K562 (cell line): ENCODE measurements around the gene TMA7B. TPM values are rescaled to one million over a fixed set of nuclear protein-coding genes. Genes with fewer than 3 reads are reported as not detected.

Experiments
- ATAC-seq: fragments of 200-7000 bp; cut with Tn5 transposase; 3 replicates; pipeline ENCODE4 v1.9.1; 2020; ENCODE audit warnings: moderate library complexity
- BruUV-seq: library from RNA; stranded (reverse); fragments of 400-500 nt; replicated peaks from 2 replicates; lab custom pipeline; 2021; lab: Mats Ljungman, UMichigan
- CTCF ChIA-PET: fragments of 300-600 bp; formaldehyde crosslinking; extraction: SDS; loops from one replicate; lab custom pipeline; 2021; ENCODE audit warnings: low intra/inter-chr PET ratio; lab: Yijun Ruan, JAX
- POLR2A ChIA-PET: fragments of 300-600, 350-650 bp; sonication (Branson Sonifier 250); formaldehyde crosslinking; extraction: SDS; loops from one replicate; lab custom pipeline; 2021; ENCODE audit warnings: antibody characterized with exemption, inconsistent platforms; lab: Yijun Ruan, JAX
- DNase-seq, 4 experiments: peaks; one replicate each; pipeline versions ENCODE4 v3.0.0 to v3.0.0-alpha.2; 2011 to 2018; ENCODE audit warnings: low spot score in 3 of 4, mixed read lengths in 3 of 4; ENCODE audit errors: extremely low read depth in 1 of 4
- FAIRE-seq: peaks from 2 replicates; lab custom pipeline; 2011; peaks lifted over from hg19 to GRCh38; lab: Jason Lieb, UNC
- H2AFZ ChIP-seq: 2 replicates; pipeline ENCODE4 v1.6.0; 2011; ENCODE audit warnings: low read depth, low read length, control low read depth, inconsistent platforms
- H3K27ac ChIP-seq: fragments of 200-600 bp; 3 replicates; pipeline ENCODE4 v1.8.0; 2011; ENCODE audit warnings: low read depth, mild to moderate bottlenecking, control low read depth, inconsistent platforms, low read length, moderate library complexity, mixed read lengths; ENCODE audit errors: extremely low read depth
- H3K27me3 ChIP-seq, 2 experiments: fragments of 300-600 bp in 1 of 2; 2 replicates in 1 of 2; 3 replicates in 1 of 2; pipeline versions ENCODE4 v1.6.0 to v1.8.0; 2011; ENCODE audit warnings: inconsistent platforms in 2 of 2, low read length in 2 of 2, mild to moderate bottlenecking in 1 of 2, mixed read lengths in 1 of 2, moderate library complexity in 1 of 2; ENCODE audit not compliant: control insufficient read depth in 2 of 2, insufficient read depth in 2 of 2
- H3K36me3 ChIP-seq: fragments of 300-600 bp; 3 replicates; pipeline ENCODE4 v1.8.0; 2011; ENCODE audit warnings: mild to moderate bottlenecking, low read length, inconsistent platforms; ENCODE audit not compliant: control insufficient read depth, insufficient read depth
- H3K4me1 ChIP-seq, 2 experiments: fragments of 200-600 bp in 1 of 2; replicated peaks in 1 of 2; 2 replicates in 1 of 2; 3 replicates in 1 of 2; pipeline versions ENCODE4 v1.5.1 to v1.8.0; 2011; ENCODE audit warnings: inconsistent platforms in 2 of 2, low read length in 2 of 2, mild to moderate bottlenecking in 1 of 2, mixed read lengths in 1 of 2, moderate library complexity in 1 of 2; ENCODE audit not compliant: control insufficient read depth in 2 of 2, insufficient read depth in 2 of 2
- H3K4me2 ChIP-seq: 2 replicates; pipeline ENCODE4 v1.6.1; 2011; ENCODE audit warnings: low read length, control low read depth, inconsistent platforms, mixed read lengths; ENCODE audit not compliant: insufficient read depth
- H3K4me3 ChIP-seq: fragments of 200-600 bp; sonication (generic), shearing (Covaris generic); 2 replicates; pipeline ENCODE4 v1.5.1; 2016; ENCODE audit warnings: control low read depth, inconsistent platforms
- H3K79me2 ChIP-seq: fragments of 200-600 bp; 3 replicates; pipeline ENCODE4 v1.8.0; 2011; ENCODE audit warnings: low read length, inconsistent platforms; ENCODE audit not compliant: control insufficient read depth, insufficient read depth
- H3K9ac ChIP-seq, 2 experiments: 2 replicates each; pipeline versions ENCODE4 v1.6.0 to v1.6.1; 2011; ENCODE audit warnings: low read depth in 2 of 2, low read length in 2 of 2, control low read depth in 1 of 2, inconsistent platforms in 1 of 2, mild to moderate bottlenecking in 1 of 2, mixed read lengths in 1 of 2; ENCODE audit not compliant: insufficient read depth in 1 of 2
- H3K9me1 ChIP-seq: one replicate; pipeline ENCODE4 v1.6.0; 2011; ENCODE audit warnings: inconsistent platforms, mild to moderate bottlenecking, low read length, moderate library complexity; ENCODE audit not compliant: control insufficient read depth, insufficient read depth
- H3K9me3 ChIP-seq: replicated peaks from 2 replicates; pipeline ENCODE4 v1.5.1; 2011; ENCODE audit warnings: low read depth, low read length, inconsistent platforms; ENCODE audit not compliant: control insufficient read depth, insufficient read depth
- H4K20me1 ChIP-seq: replicated peaks from 2 replicates; pipeline ENCODE4 v1.6.1; 2011; ENCODE audit warnings: low read length, inconsistent platforms, mixed read lengths; ENCODE audit not compliant: control insufficient read depth, insufficient read depth
- BDP1 ChIP-seq: IDR thresholded peaks from 3 replicates; pipeline ENCODE4 v1.6.1; 2011; ENCODE audit not compliant: insufficient read length, insufficient read depth
- CBFA2T2 ChIP-seq: fragments of 450-650 bp; conservative IDR thresholded peaks from 2 replicates; pipeline ENCODE4 v1.6.1; 2017; ENCODE audit warnings: mild to moderate bottlenecking
- CREB3 ChIP-seq: fragments of 450-650 bp; conservative IDR thresholded peaks from 2 replicates; pipeline ENCODE4 v1.6.1; 2016; ENCODE audit warnings: missing genetic modification characterization, low read depth, mild to moderate bottlenecking, missing compliant biosample characterization, moderate library complexity
- CTBP1 ChIP-seq: fragments of 450-650 bp; IDR thresholded peaks from 2 replicates; pipeline ENCODE4 v1.6.1; 2016; ENCODE audit warnings: borderline replicate concordance
- E2F8 ChIP-seq: fragments of 450-650 bp; IDR thresholded peaks from 2 replicates; pipeline ENCODE4 v1.7.1; 2018; ENCODE audit warnings: mild to moderate bottlenecking, low read depth; ENCODE audit not compliant: partially characterized antibody
- MLX ChIP-seq, 2 experiments: fragments of 450-650 bp in 1 of 2; sonication (generic) in 1 of 2; formaldehyde crosslinking; conservative IDR thresholded peaks; 2 replicates each; pipeline versions ENCODE4 v1.4.0 to v1.8.1; 2020 to 2022; ENCODE audit warnings: mild to moderate bottlenecking in 1 of 2, missing genetic modification reagents in 1 of 2
- PHB ChIP-seq: fragments of 250-450 bp; sonication (Bioruptor Pico); IDR thresholded peaks from 2 replicates; pipeline ENCODE4 v1.5.0; 2021
- ZBTB26 ChIP-seq: fragments of 450-650 bp; formaldehyde crosslinking; IDR thresholded peaks from 2 replicates; pipeline ENCODE4 v1.4.0; 2022; ENCODE audit warnings: missing genetic modification characterization
- ZNF24 ChIP-seq: fragments of 450-650 bp; IDR thresholded peaks from 2 replicates; pipeline ENCODE4 v1.6.1; 2016
- ZNF347 ChIP-seq: fragments of 450-650 bp; formaldehyde crosslinking; IDR thresholded peaks from 2 replicates; pipeline ENCODE4 v1.4.0; 2020; ENCODE audit warnings: low read depth, mild to moderate bottlenecking, moderate library complexity
- WGBS: fragments of 100-300 bp; shearing (Covaris generic); methylation state at CpG from one replicate; pipeline ENCODE4 v1.1.6; 2016; ENCODE audit warnings: low coverage, mixed read lengths; ENCODE audit not compliant: insufficient coverage; ENCODE audit errors: missing lambda C conversion rate; 5-methylcytosine and 5-hydroxymethylcytosine counted together
- in situ Hi-C: fragments of 300-500 bp; cut with MboI; formaldehyde crosslinking; loops from 4 replicates; pipeline ENCODE4 v1.15.0; 2018; ENCODE audit warnings: inconsistent platforms, mixed read lengths
- intact Hi-C: fragments of 100-400 bp; cut with micrococcal nuclease; formaldehyde crosslinking; loops from 2 replicates; pipeline ENCODE4 v1.14.2; 2022
- polyA plus RNA-seq, 8 experiments: library from polyadenylated mRNA; depleted of rRNA in 4 of 8; stranded (reverse) in 5 of 8; unstranded in 3 of 8; fragments of >200 nt; fragmentation: Nextera tagmentation in 2 of 8; fragmentation: Illumina TruSeq in 1 of 8; extraction: Ambion mirVana in 2 of 8; extraction: Trizol in 1 of 8; gene quantifications; 2 replicates each; pipeline versions ENCODE4 v1.2.1 to v1.2.3, GENCODE V29; 2011 to 2014; ENCODE audit warnings: inconsistent platforms in 1 of 8, missing spikeins in 1 of 8
- total RNA-seq, 7 experiments: library from RNA; depleted of rRNA in 6 of 7; stranded (reverse); fragments of >200 nt in 6 of 7; fragmentation: Illumina TruSeq in 2 of 7; extraction: Trizol in 2 of 7; gene quantifications; 2 replicates each; pipeline versions ENCODE4 v1.2.1 to v1.2.3, GENCODE V29; 2011 to 2021; ENCODE audit warnings: low replicate concordance in 1 of 7

TMA7B gene
- total and polyA plus RNA-seq, 9 of the 15 experiments (the other 6 are each of a cell fraction or from before 2014, with no cell fraction given): 5.6 to 14.2 (median 11.8) TPM

GRCh38 chr22:39954584-39955055, 5.6 kb upstream of the TMA7B start:
- H3K4me2 ChIP-seq: no peak overlapping the region
- H3K36me3 ChIP-seq: peaks cover 90% of the 10 kb centered on the region
- H3K4me3 ChIP-seq: no peak overlapping the region
- peaks cover 48% of the 10 kb centered on the region for H3K79me2 ChIP-seq
- no peaks in the 10 kb centered on the region for H3K9me1 ChIP-seq
- H3K9me3 ChIP-seq: 0 out of 2 replicates have a peak, but pooled peaks cover 3% of the 10 kb centered on the region
- H2AFZ ChIP-seq: no peak overlapping the region
- H4K20me1 ChIP-seq: no peaks in the 10 kb centered on the region
- in situ Hi-C loops: no loop called here
- no TSS peak for BruUV-seq
- ChIA-PET CTCF (no interaction called here), POLR2A (interaction anchor here (2.2 kb wide), 1 partner anchor 11 kb away, joined by 12 read pairs; no protein-coding TSS in a partner anchor)
- ATAC-seq: no peak
- WGBS: 98% methylated on average over 4 of the region's 4 CpGs
- FAIRE-seq: no peak
- no peak overlapping the region for H3K27ac ChIP-seq
- H3K27me3 ChIP-seq: no peaks in the 10 kb centered on the region
- DNase-seq: no peak
- intact Hi-C loops: no loop called here
- TF ChIP-seq BDP1: no peak
- TF ChIP-seq CTBP1: no peak
- TF ChIP-seq CREB3 (tag): no peak
- peaks cover 16 to 52% of the 10 kb centered on the region in 2 experiments for H3K4me1 ChIP-seq
- no peak overlapping the region for H3K9ac ChIP-seq

GRCh38 chr22:39955675-39956074, 4.5 kb upstream of the TMA7B start:
- H2AFZ ChIP-seq: no peak overlapping the region
- intact Hi-C loops (no loop called here), in situ Hi-C loops (no loop called here)
- ChIA-PET CTCF (no interaction called here), POLR2A (interaction anchor here (0.6 to 1.0 kb wide), 2 partner anchors 9 to 351 kb away, joined by 3 read pairs; no protein-coding TSS in a partner anchor)
- H3K36me3 ChIP-seq: peaks cover 90% of the 10 kb centered on the region
- no TSS peak for BruUV-seq
- WGBS: 86% methylated on average over 1 of the region's 2 CpGs
- FAIRE-seq: no peak
- no peaks in the 10 kb centered on the region for H4K20me1 ChIP-seq
- H3K9me1 ChIP-seq: peaks cover 3% of the 10 kb centered on the region
- no peak overlapping the region for H3K9ac ChIP-seq
- H3K79me2 ChIP-seq: peaks cover 38% of the 10 kb centered on the region
- no peaks in the 10 kb centered on the region for H3K27me3 ChIP-seq
- H3K4me1 ChIP-seq: peaks cover 20 to 52% of the 10 kb centered on the region in 2 experiments
- no peak overlapping the region for H3K4me2 ChIP-seq
- 0 out of 2 replicates have a peak, but pooled peaks cover 3% of the 10 kb centered on the region for H3K9me3 ChIP-seq
- ATAC-seq: no peak
- H3K27ac ChIP-seq: no peak overlapping the region
- DNase-seq: no peak
- no peak overlapping the region for H3K4me3 ChIP-seq
- TF ChIP-seq MLX (CRISPR knock-in tag; conservative IDR thresholded peaks at IDR 0.05): no peak
- no peak for TF ChIP-seq CBFA2T2
- TF ChIP-seq PHB: no peak
- no peak for TF ChIP-seq ZBTB26 (CRISPR knock-in tag)
- TF ChIP-seq E2F8: no peak
- no peak for TF ChIP-seq ZNF24
- no peak for TF ChIP-seq ZNF347 (CRISPR knock-in tag)
